ENCODE measurements around the gene GALNT1. TPM values are rescaled to one million over a fixed set of nuclear protein-coding genes. Genes with fewer than 3 reads are reported as not detected.

Gene GALNT1
- total RNA-seq, 1 experiment from 2014 or later = 77.9 TPM

GRCh38 chr18:35588995-35589394, 7.5 kb downstream of the GALNT1 start:
- H3K79me1 ChIP-seq (ENCODE audit: insufficient read depth, low read depth, low read length, poor library complexity, severe bottlenecking) = peaks cover 9% of the 10 kb centered on the region
- no peak overlapping the region for H4K91ac ChIP-seq (ENCODE audit: insufficient read length, low read depth, low read length)
- H3K9me3 Mint-ChIP-seq = peaks cover 29 to 44% of the 10 kb centered on the region in 2 experiments
- H3T11ph ChIP-seq (ENCODE audit: low read length) = no peak overlapping the region
- no peaks in the 10 kb centered on the region for H3K4me1 ChIP-seq (ENCODE audit: insufficient read depth, low read length)
- H2BK120ac ChIP-seq (ENCODE audit: low read depth, low read length, poor library complexity, severe bottlenecking) = no peak overlapping the region
- H4K20me1 ChIP-seq (ENCODE audit: control insufficient read depth, insufficient read depth, insufficient read length) = no peaks in the 10 kb centered on the region
- 0 out of 7 replicates have a peak overlapping the region, but pooled peaks of 1 of the 3 experiments have one; percentile 31 for H3K27ac Mint-ChIP-seq
- H3K4ac ChIP-seq (ENCODE audit: low read depth, low read length) = no peak overlapping the region
- H3K36me3 Mint-ChIP-seq (ENCODE audit: insufficient read depth in 1 of 3, low read depth in 3 of 3) = peaks cover 27 to 43% (median 42%) of the 10 kb centered on the region in 3 experiments
- no peak overlapping the region for H4K5ac ChIP-seq (ENCODE audit: insufficient read length, low read depth, low read length)
- H2BK5ac ChIP-seq (ENCODE audit: insufficient read length, low read length) = no peak overlapping the region
- no peaks in the 10 kb centered on the region for H3K27me3 ChIP-seq (ENCODE audit: insufficient read depth, low read length)
- no peak overlapping the region for H2AK5ac ChIP-seq (ENCODE audit: insufficient read length, low read length)
- no peak overlapping the region for H4K8ac ChIP-seq (replicated peaks; ENCODE audit: insufficient read length, low read depth, low read length)
- H3K4me2 ChIP-seq (ENCODE audit: insufficient read depth, insufficient read length, low read length) = no peak overlapping the region
- peaks cover 41% of the 10 kb centered on the region; the same call in 1 of the 2 replicates for H3K79me2 ChIP-seq (ENCODE audit: insufficient read depth, low read length)
- H3K9ac ChIP-seq (ENCODE audit: extremely low read depth, insufficient read length, low read length) = no peak overlapping the region
- H3K4me3 Mint-ChIP-seq = no peak overlapping the region
- H3K56ac ChIP-seq (ENCODE audit: insufficient read length, low read depth, low read length) = no peak overlapping the region
- H3K23ac ChIP-seq (ENCODE audit: insufficient read length, low read depth, low read length) = no peak overlapping the region
- no peaks in the 10 kb centered on the region; the same call in 1 of the 2 replicates for H3K27me3 Mint-ChIP-seq (ENCODE audit: low read depth)
- no peaks in the 10 kb centered on the region for H3K23me2 ChIP-seq (ENCODE audit: insufficient read length, low read depth, low read length, poor library complexity, severe bottlenecking)
- no peak overlapping the region for H2BK20ac ChIP-seq (ENCODE audit: low read depth, low read length, poor library complexity, severe bottlenecking)
- H3K27ac ChIP-seq (ENCODE audit: insufficient read length, low read depth, low read length) = no peak overlapping the region
- H3K9me3 ChIP-seq (ENCODE audit: control insufficient read depth, low read depth, low read length) = peaks cover 7% of the 10 kb centered on the region
- peak; percentile 70 for TF ChIP-seq CTCF (conservative IDR thresholded peaks at IDR 0.05)
- H2BK12ac ChIP-seq (ENCODE audit: insufficient read length, low read depth, low read length) = no peak overlapping the region
- H3K4me1 Mint-ChIP-seq = peaks cover 17 to 21% of the 10 kb centered on the region in 2 experiments
- no CpG with 5 or more reads among the region's 6 CpGs for WGBS (ENCODE audit: extremely low coverage, insufficient read length, low lambda C conversion rate)
- no peak overlapping the region for H2BK15ac ChIP-seq (ENCODE audit: low read depth, low read length)
- peak; percentile 65 for DNase-seq
- no peak overlapping the region for H3K14ac ChIP-seq (ENCODE audit: insufficient read depth, low read length)
- no peak overlapping the region for H3K18ac ChIP-seq (ENCODE audit: insufficient read length, low read depth, low read length)
- no peak overlapping the region for H2AFZ ChIP-seq (ENCODE audit: low read length)
